ENCODE results near the gene FRMD4A. TPM values are rescaled to one million over a fixed set of nuclear protein-coding genes. Genes with fewer than 3 reads are reported as not detected.
A peak's percentile ranks its signal among the peaks of the same experiment; 100 is the strongest.
"Not testable (repeated sequence)": the region's sequence is repeated elsewhere in the genome, so short reads cannot be mapped to it uniquely, and the experiment has no call there.

Gene FRMD4A
- total RNA-seq, 1 donor from 2014 or later: 236 TPM

DNA sequence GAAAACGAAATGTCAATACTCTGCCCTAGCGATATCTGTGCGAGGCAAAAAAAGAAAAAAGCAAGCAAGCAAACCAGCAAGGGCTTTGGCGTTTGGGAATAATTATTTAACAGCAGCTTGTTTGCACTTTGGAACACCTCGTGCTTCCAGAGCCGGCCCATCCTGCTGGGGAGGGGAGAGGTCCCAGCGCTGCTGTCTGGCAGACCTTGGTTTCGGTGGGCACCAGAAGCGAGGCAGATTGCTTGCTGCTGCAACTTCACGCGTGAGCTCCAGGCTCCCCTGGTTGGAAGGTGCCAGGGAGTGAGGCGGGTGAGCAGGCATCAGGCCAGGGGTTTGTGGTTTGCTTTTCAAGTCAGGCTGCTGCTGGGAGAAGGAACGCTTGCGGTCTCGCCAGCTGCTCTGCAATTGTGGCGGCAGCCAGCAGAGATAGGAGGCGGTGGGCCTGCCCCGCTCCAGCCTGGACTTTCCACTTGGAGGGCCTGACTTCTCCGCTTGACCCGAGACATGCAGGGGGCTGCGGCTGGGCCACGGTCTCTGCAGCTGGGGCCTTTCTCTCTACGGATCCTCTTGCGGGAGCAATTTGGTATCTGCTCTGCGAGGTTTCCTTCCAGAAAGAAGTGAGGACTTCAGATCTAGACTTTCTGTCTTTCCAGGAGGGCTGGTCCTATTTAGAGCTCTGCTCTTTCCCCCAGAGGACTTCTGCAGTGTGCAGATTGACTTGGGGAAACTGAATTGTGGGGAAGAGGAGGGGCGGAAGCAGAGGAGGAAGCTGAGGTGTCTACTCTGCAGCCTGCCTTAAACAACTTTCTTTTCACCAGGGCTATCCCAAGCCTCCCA lies 612.6 kb downstream of the FRMD4A start:
- DNase-seq (ENCODE audit: extremely low spot score, unreplicated experiment): peak; percentile 86
- H3K27ac Mint-ChIP-seq (ENCODE audit: unreplicated experiment): peak overlapping the region; percentile 66
- H3K4me3 Mint-ChIP-seq (ENCODE audit: unreplicated experiment): no peak overlapping the region
- no peaks in the 10 kb centered on the region for H3K27me3 Mint-ChIP-seq (ENCODE audit: unreplicated experiment)
- H3K4me1 Mint-ChIP-seq (ENCODE audit: unreplicated experiment): peaks cover 56% of the 10 kb centered on the region
- TF ChIP-seq, protein P1, sequence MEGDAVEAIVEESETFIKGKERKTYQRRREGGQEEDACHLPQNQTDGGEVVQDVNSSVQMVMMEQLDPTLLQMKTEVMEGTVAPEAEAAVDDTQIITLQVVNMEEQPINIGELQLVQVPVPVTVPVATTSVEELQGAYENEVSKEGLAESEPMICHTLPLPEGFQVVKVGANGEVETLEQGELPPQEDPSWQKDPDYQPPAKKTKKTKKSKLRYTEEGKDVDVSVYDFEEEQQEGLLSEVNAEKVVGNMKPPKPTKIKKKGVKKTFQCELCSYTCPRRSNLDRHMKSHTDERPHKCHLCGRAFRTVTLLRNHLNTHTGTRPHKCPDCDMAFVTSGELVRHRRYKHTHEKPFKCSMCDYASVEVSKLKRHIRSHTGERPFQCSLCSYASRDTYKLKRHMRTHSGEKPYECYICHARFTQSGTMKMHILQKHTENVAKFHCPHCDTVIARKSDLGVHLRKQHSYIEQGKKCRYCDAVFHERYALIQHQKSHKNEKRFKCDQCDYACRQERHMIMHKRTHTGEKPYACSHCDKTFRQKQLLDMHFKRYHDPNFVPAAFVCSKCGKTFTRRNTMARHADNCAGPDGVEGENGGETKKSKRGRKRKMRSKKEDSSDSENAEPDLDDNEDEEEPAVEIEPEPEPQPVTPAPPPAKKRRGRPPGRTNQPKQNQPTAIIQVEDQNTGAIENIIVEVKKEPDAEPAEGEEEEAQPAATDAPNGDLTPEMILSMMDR (IDR thresholded peaks at IDR 0.05): no peak
- peaks cover 40% of the 10 kb centered on the region for H3K36me3 Mint-ChIP-seq (ENCODE audit: unreplicated experiment)
- no peaks in the 10 kb centered on the region for H3K9me3 Mint-ChIP-seq (ENCODE audit: unreplicated experiment)

DNA sequence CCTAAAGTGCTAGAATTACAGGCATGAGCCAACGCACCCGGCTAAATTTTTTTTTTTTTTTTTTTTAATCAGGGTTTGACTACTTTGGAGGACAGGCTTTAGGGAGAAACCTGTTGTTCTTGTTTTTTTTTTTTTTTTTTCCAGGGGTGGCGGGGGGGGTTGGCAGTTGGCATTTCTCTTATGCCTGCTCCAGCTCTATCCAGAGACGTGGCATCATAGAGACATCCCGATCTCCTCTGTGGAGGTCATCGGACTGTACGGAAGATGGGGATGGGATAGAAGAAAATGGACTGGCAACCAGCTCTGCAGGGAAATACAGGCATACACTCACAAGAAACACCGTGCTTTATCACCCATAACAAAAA lies 613.2 kb downstream of the FRMD4A start:
- Mint-ChIP-seq H3K9me3 (ENCODE audit: unreplicated experiment) (no peaks in the 10 kb centered on the region), H3K27ac (ENCODE audit: unreplicated experiment) (peak overlapping the region; percentile 66), H3K27me3 (ENCODE audit: unreplicated experiment) (no peaks in the 10 kb centered on the region), H3K4me1 (ENCODE audit: unreplicated experiment) (peaks cover 62% of the 10 kb centered on the region), H3K36me3 (ENCODE audit: unreplicated experiment) (peaks cover 40% of the 10 kb centered on the region), H3K4me3 (ENCODE audit: unreplicated experiment) (no peak overlapping the region)
- TF ChIP-seq, protein P1 (IDR thresholded peaks at IDR 0.05): no peak
- no peak for DNase-seq (ENCODE audit: extremely low spot score, unreplicated experiment)

DNA sequence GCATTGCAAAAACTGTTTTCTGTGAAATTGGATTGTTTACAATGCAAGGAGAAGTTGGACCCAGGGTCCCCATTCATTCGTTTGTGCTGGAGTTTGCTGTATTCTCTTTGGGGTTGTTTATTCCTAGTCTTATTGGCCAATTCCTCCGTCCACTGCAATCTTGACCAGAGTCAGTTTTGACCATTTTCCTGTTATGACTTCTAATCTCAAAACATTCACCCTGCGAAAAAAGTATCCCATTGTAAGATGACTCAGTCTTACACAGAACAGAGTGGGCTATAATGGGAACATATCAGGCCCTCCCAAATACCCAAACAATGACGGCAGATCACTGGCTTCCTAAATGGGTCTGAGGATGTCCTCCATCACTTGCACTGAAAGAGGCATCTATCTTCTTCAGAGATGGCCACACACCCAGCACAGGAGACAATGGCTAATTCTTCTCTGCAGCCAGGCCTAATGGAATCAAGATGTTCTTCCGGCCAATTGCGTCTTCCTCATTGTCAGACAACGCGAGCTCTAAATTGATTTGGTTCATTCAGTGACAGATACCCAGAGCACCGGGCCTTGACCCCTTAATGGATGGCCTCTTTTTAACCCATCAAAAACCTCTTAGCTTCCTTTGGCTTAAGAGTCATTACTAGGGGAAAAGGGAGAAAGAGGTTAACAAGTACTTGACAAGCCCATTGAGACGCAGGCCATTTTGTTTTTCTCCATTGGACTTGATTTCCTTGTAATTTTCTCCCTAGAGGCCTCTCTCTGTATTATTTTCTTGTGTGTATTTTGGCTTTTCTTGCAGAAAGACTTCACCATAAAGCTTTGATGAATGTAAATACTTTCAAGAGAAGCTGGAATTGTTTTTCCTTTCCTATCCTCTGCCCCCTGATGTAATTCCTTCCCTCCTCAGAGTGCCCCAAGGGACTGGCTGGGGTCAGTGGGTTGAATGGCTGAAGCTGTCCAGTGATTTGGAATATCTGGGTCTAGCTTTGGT lies 614.3 kb downstream of the FRMD4A start:
- H3K36me3 Mint-ChIP-seq (ENCODE audit: unreplicated experiment): peaks cover 38% of the 10 kb centered on the region
- H3K27me3 Mint-ChIP-seq (ENCODE audit: unreplicated experiment): no peaks in the 10 kb centered on the region
- H3K27ac Mint-ChIP-seq (ENCODE audit: unreplicated experiment): peak overlapping the region; percentile 77
- no peak for DNase-seq (ENCODE audit: extremely low spot score, unreplicated experiment)
- no peaks in the 10 kb centered on the region for H3K9me3 Mint-ChIP-seq (ENCODE audit: unreplicated experiment)
- TF ChIP-seq, protein P1 (IDR thresholded peaks at IDR 0.05): no peak
- peaks cover 72% of the 10 kb centered on the region for H3K4me1 Mint-ChIP-seq (ENCODE audit: unreplicated experiment)
- H3K4me3 Mint-ChIP-seq (ENCODE audit: unreplicated experiment): no peak overlapping the region

DNA sequence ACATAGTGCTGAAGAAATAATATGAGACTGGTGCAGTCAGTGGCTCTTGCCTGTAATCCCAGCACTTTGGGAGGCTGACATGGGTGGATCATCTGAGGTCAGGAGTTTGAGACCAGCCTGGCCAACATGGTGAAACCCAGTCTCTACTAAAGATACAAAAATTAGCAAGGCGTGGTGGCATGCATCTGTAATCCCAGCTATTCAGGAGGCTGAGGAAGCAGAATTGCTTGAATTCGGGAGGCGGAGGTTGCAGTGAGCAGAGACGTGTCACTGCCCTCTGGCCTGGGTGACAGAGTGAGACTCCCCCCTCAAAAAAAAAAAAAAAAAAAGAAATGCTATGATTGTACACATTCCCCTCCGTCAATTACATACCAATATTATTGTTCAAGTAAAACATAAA lies 615.1 kb downstream of the FRMD4A start:
- Mint-ChIP-seq H3K27ac (ENCODE audit: unreplicated experiment) (peak overlapping the region; percentile 77), H3K36me3 (ENCODE audit: unreplicated experiment) (peaks cover 30% of the 10 kb centered on the region), H3K4me1 (ENCODE audit: unreplicated experiment) (peaks cover 78% of the 10 kb centered on the region)
- not testable (repeated sequence) for DNase-seq (ENCODE audit: extremely low spot score, unreplicated experiment); H3K9me3 Mint-ChIP-seq (ENCODE audit: unreplicated experiment); H3K4me3 Mint-ChIP-seq (ENCODE audit: unreplicated experiment); H3K27me3 Mint-ChIP-seq (ENCODE audit: unreplicated experiment)

DNA sequence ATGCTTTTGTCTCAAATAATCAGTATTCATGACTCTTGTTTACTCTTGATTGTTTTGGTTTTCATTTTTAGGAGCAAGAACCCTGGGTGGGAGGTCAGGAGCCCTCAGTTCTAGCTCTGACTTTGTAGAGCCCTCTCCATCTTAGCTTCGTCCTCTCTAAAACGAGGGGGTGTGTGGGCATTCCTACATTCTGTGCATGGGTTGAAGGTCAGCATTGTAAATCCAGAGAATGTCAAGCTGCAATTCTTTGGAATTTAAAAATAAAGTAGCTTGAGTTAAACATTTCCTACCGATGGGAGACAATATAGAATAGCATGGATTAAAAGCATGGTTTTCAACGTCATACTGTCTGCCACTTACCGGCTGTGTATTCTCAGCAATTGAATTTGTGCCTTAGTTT lies 615.6 kb downstream of the FRMD4A start:
- Mint-ChIP-seq H3K9me3 (ENCODE audit: unreplicated experiment) (no peaks in the 10 kb centered on the region), H3K4me3 (ENCODE audit: unreplicated experiment) (no peak overlapping the region), H3K27ac (ENCODE audit: unreplicated experiment) (peak overlapping the region; percentile 68), H3K36me3 (ENCODE audit: unreplicated experiment) (peaks cover 26% of the 10 kb centered on the region), H3K4me1 (ENCODE audit: unreplicated experiment) (peaks cover 83% of the 10 kb centered on the region), H3K27me3 (ENCODE audit: unreplicated experiment) (no peaks in the 10 kb centered on the region)
- DNase-seq (ENCODE audit: extremely low spot score, unreplicated experiment): no peak
- TF ChIP-seq, protein P1 (IDR thresholded peaks at IDR 0.05): no peak

All from osteocyte (in vitro differentiated cells).